ENCODE data around the gene PLCD1. TPM values are rescaled to one million over a fixed set of nuclear protein-coding genes. Genes with fewer than 3 reads are reported as not detected.
"Not testable (repeated sequence)": the region's sequence is repeated elsewhere in the genome, so short reads cannot be mapped to it uniquely, and the experiment has no call there.

PLCD1 gene
- total and polyA plus RNA-seq, 7 experiments from 2014 or later, result 13.1 to 44.0 (median 38.6) TPM

GRCh38 chr3:38059591-38059990, 30.1 kb upstream of the PLCD1 start:
- DNase-seq (peak in 1 of 9 donors; percentile 23), ATAC-seq (no peak)
- no peaks in the 10 kb centered on the region for H3K4me1 ChIP-seq (ENCODE audit: control insufficient read depth in 2 of 2, insufficient read depth in 2 of 2, low read length in 2 of 2)
- H3K9me3 ChIP-seq (ENCODE audit: control insufficient read depth in 2 of 3, low read length in 3 of 3), result no peaks in the 10 kb centered on the region
- ChIA-PET CTCF (no interaction called here), POLR2A (no interaction called here)
- H3K27me3 Mint-ChIP-seq, result peaks cover 0 to 3% (median 0%) of the 10 kb centered on the region in 5 donors
- no peak overlapping the region for H3K4me3 ChIP-seq (ENCODE audit: low read length)
- H3K36me3 Mint-ChIP-seq, result peaks cover 0 to 23% (median 15%) of the 10 kb centered on the region in 5 donors
- intact Hi-C loops (cut with micrococcal nuclease), result no loop called here
- peaks cover 0 to 13% (median 8%) of the 10 kb centered on the region in 7 donors for H3K4me1 Mint-ChIP-seq
- peaks cover 0 to 7% (median 3%) of the 10 kb centered on the region in 11 donors for H3K9me3 Mint-ChIP-seq
- no peaks in the 10 kb centered on the region for H3K27me3 ChIP-seq (ENCODE audit: control insufficient read depth in 2 of 2, insufficient read depth in 2 of 2, low read length in 2 of 2)
- H3K27ac ChIP-seq (ENCODE audit: low read depth, low read length), result no peak overlapping the region
- H3K36me3 ChIP-seq (ENCODE audit: control insufficient read depth in 2 of 3, insufficient read depth in 3 of 3, low read length in 3 of 3), result no peaks in the 10 kb centered on the region
- H3K27ac Mint-ChIP-seq, result no peak overlapping the region
- H3K4me3 Mint-ChIP-seq, result no peak overlapping the region

DNA sequence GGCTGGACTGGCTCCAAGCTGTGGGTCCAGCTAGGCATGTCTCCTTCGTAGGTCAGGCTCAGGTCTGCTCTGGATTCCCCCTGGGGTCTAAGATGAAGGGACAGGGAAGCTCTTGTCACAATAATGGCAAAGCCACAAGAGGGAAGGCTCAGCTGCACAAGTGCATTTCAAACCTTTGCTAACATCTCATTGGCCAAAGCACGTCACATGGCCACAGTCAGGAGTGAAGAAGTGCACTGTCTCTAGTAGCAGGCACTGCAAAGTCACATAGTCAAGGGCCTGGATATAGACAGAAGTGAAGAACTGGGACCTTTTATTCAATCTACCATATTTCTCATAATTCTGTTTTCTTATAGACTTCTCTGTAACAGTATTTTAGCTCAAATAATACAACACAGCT, 29.7 kb upstream of the PLCD1 start:
- ChIA-PET POLR2A (no interaction called here), CTCF (no interaction called here)
- Mint-ChIP-seq H3K36me3 (peaks cover 0 to 23% (median 15%) of the 10 kb centered on the region in 5 donors), H3K9me3 (peaks cover 0 to 7% (median 2%) of the 10 kb centered on the region in 11 donors), H3K27me3 (peaks cover 0 to 3% (median 0%) of the 10 kb centered on the region in 5 donors), H3K27ac (no peak overlapping the region), H3K4me1 (peaks cover 0 to 16% (median 8%) of the 10 kb centered on the region in 7 donors), H3K4me3 (no peak overlapping the region)
- no peaks in the 10 kb centered on the region for H3K9me3 ChIP-seq (ENCODE audit: control insufficient read depth in 2 of 3, low read length in 3 of 3)
- ATAC-seq, result no peak
- no peaks in the 10 kb centered on the region for H3K36me3 ChIP-seq (ENCODE audit: control insufficient read depth in 2 of 3, insufficient read depth in 3 of 3, low read length in 3 of 3)
- no peaks in the 10 kb centered on the region for H3K4me1 ChIP-seq (ENCODE audit: control insufficient read depth in 2 of 2, insufficient read depth in 2 of 2, low read length in 2 of 2)
- no peak for DNase-seq
- intact Hi-C loops (cut with micrococcal nuclease), result no loop called here
- no peaks in the 10 kb centered on the region for H3K27me3 ChIP-seq (ENCODE audit: control insufficient read depth in 2 of 2, insufficient read depth in 2 of 2, low read length in 2 of 2)
- H3K27ac ChIP-seq (ENCODE audit: low read depth, low read length), result no peak overlapping the region
- H3K4me3 ChIP-seq (ENCODE audit: low read length), result no peak overlapping the region

- Mint-ChIP-seq H3K4me3 (no peak overlapping the region), H3K36me3 (peaks cover 0 to 18% (median 7%) of the 10 kb centered on the region in 5 donors), H3K27me3 (no peaks in the 10 kb centered on the region), H3K4me1 (peaks cover 0 to 13% (median 5%) of the 10 kb centered on the region in 7 donors), H3K9me3 (peaks cover 0 to 5% (median 0%) of the 10 kb centered on the region in 11 donors), H3K27ac (peak overlapping the region in 2 of 9 donors; percentile 1 to 23)
- CTCF ChIA-PET, result no interaction called here
- POLR2A ChIA-PET, result no interaction called here
- Histone ChIP-seq H3K4me3 (ENCODE audit: low read length) (no peak overlapping the region), H3K36me3 (ENCODE audit: control insufficient read depth in 2 of 3, insufficient read depth in 3 of 3, low read length in 3 of 3) (no peaks in the 10 kb centered on the region), H3K4me1 (ENCODE audit: control insufficient read depth in 2 of 2, insufficient read depth in 2 of 2, low read length in 2 of 2) (no peaks in the 10 kb centered on the region), H3K27me3 (ENCODE audit: control insufficient read depth in 2 of 2, insufficient read depth in 2 of 2, low read length in 2 of 2) (no peaks in the 10 kb centered on the region), H3K27ac (ENCODE audit: low read depth, low read length) (no peak overlapping the region), H3K9me3 (ENCODE audit: control insufficient read depth in 2 of 3, low read length in 3 of 3) (no peaks in the 10 kb centered on the region)
- intact Hi-C loops (cut with micrococcal nuclease), result no loop called here
- ATAC-seq, result no peak
- DNase-seq, result no peak
Observed at GRCh38 chr3:38054499-38055001, 25.1 kb upstream of the PLCD1 start.

DNA sequence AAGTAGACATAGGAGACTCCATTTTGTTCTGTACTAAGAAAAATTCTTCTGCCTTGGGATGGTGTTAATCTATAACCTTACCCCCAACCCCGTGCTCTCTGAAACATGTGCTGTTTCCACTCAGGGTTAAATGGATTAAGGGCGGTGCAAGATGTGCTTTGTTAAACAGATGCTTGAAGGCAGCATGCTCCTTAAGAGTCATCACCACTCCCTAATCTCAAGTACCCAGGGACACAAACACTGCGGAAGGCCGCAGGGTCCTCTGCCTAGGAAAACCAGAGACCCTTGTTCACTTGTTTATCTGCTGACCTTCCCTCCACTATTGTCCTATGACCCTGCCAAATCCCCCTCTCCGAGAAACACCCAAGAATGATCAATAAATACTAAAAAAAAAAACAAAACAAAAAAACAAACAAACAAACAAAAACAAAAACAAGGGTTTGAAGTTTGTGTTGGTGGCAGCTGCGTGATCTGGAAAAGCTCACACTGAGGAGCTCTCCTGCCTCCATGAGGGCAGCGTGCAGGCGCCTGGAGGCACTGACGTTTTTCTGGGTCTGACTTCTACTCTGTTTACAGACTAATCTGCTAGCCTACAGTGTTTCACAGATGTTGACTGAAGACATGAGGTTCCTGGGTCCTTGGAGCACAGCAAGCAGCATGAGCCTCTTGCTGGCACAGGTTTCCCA, 24.5 kb upstream of the PLCD1 start:
- H3K36me3 ChIP-seq (ENCODE audit: control insufficient read depth in 2 of 3, insufficient read depth in 3 of 3, low read length in 3 of 3); CTCF ChIA-PET; H3K4me1 ChIP-seq (ENCODE audit: control insufficient read depth in 2 of 2, insufficient read depth in 2 of 2, low read length in 2 of 2); H3K9me3 Mint-ChIP-seq; POLR2A ChIA-PET; ATAC-seq; H3K27ac ChIP-seq (ENCODE audit: low read depth, low read length); H3K4me3 Mint-ChIP-seq; H3K27me3 ChIP-seq (ENCODE audit: control insufficient read depth in 2 of 2, insufficient read depth in 2 of 2, low read length in 2 of 2); H3K27me3 Mint-ChIP-seq; H3K4me3 ChIP-seq (ENCODE audit: low read length); H3K9me3 ChIP-seq (ENCODE audit: control insufficient read depth in 2 of 3, low read length in 3 of 3); intact Hi-C loops (cut with micrococcal nuclease); DNase-seq: not testable (repeated sequence)
- Mint-ChIP-seq H3K36me3 (peaks cover 0 to 22% (median 11%) of the 10 kb centered on the region in 5 donors), H3K4me1 (peaks cover 0 to 11% (median 1%) of the 10 kb centered on the region in 7 donors), H3K27ac (peak overlapping the region in 1 of 9 donors; percentile 23)

- H3K9me3 ChIP-seq (ENCODE audit: control insufficient read depth in 2 of 3, low read length in 3 of 3); H3K9me3 Mint-ChIP-seq; intact Hi-C loops (cut with micrococcal nuclease); ATAC-seq; H3K27me3 Mint-ChIP-seq; CTCF ChIA-PET; H3K4me3 Mint-ChIP-seq; H3K27ac ChIP-seq (ENCODE audit: low read depth, low read length); POLR2A ChIA-PET; H3K27me3 ChIP-seq (ENCODE audit: control insufficient read depth in 2 of 2, insufficient read depth in 2 of 2, low read length in 2 of 2); H3K4me3 ChIP-seq (ENCODE audit: low read length); H3K27ac Mint-ChIP-seq; H3K4me1 ChIP-seq (ENCODE audit: control insufficient read depth in 2 of 2, insufficient read depth in 2 of 2, low read length in 2 of 2); H3K36me3 ChIP-seq (ENCODE audit: control insufficient read depth in 2 of 3, insufficient read depth in 3 of 3, low read length in 3 of 3); DNase-seq: not testable (repeated sequence)
- Mint-ChIP-seq H3K4me1 (peaks cover 0 to 11% (median 1%) of the 10 kb centered on the region in 7 donors), H3K36me3 (peaks cover 0 to 22% (median 11%) of the 10 kb centered on the region in 5 donors)
Observed at GRCh38 chr3:38053286-38053685, 23.8 kb upstream of the PLCD1 start.

DNA sequence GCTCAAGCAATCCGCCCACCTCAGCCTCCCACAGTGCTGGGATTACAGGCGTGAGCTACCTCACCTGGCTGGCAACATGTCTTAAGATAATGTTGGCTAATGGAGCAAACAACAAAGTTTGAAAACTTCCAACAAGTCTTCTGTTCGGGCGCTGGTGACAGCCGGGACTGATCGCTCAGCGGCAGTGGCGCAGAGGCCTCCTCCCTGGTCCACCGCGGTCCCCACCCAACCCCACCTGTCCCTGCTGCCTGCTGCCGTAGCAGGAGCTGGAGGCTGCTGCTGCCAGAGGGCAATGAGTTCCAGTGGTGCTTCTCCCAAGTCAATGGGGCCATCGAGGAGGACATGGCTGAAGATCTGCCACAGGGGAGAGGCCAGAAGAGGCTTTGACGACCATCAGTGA, 21.7 kb upstream of the PLCD1 start:
- ATAC-seq (no peak), DNase-seq (no peak)
- H3K4me1 ChIP-seq (ENCODE audit: control insufficient read depth in 2 of 2, insufficient read depth in 2 of 2, low read length in 2 of 2), result no peaks in the 10 kb centered on the region
- CTCF ChIA-PET, result no interaction called here
- no peak overlapping the region for H3K4me3 ChIP-seq (ENCODE audit: low read length)
- POLR2A ChIA-PET, result no interaction called here
- no peak overlapping the region for H3K27ac ChIP-seq (ENCODE audit: low read depth, low read length)
- no peaks in the 10 kb centered on the region for H3K9me3 ChIP-seq (ENCODE audit: control insufficient read depth in 2 of 3, low read length in 3 of 3)
- H3K36me3 Mint-ChIP-seq, result peaks cover 0 to 22% (median 11%) of the 10 kb centered on the region in 5 donors
- H3K36me3 ChIP-seq (ENCODE audit: control insufficient read depth in 2 of 3, insufficient read depth in 3 of 3, low read length in 3 of 3), result no peaks in the 10 kb centered on the region
- no peaks in the 10 kb centered on the region for H3K27me3 ChIP-seq (ENCODE audit: control insufficient read depth in 2 of 2, insufficient read depth in 2 of 2, low read length in 2 of 2)
- H3K27ac Mint-ChIP-seq, result no peak overlapping the region
- H3K27me3 Mint-ChIP-seq, result peaks cover 0 to 11% (median 0%) of the 10 kb centered on the region in 5 donors
- H3K9me3 Mint-ChIP-seq, result peaks cover 0 to 5% (median 0%) of the 10 kb centered on the region in 11 donors
- intact Hi-C loops (cut with micrococcal nuclease), result no loop called here
- no peak overlapping the region for H3K4me3 Mint-ChIP-seq
- H3K4me1 Mint-ChIP-seq, result peaks cover 0 to 11% (median 1%) of the 10 kb centered on the region in 7 donors

Data from naive thymus-derived CD4-positive, alpha-beta T cell (primary cell).